Kidney glomerular epithelial cell (primary cell): ENCODE measurements around the gene DNAAF9.
"Not testable (repeated sequence)": the region's sequence is repeated elsewhere in the genome, so short reads cannot be mapped to it uniquely, and the experiment has no call there.

Experiments used
- DNase-seq: peaks from one replicate; lab custom pipeline; 2025; lab: John Stamatoyannopoulos, UW

The DNAAF9 gene

DNA sequence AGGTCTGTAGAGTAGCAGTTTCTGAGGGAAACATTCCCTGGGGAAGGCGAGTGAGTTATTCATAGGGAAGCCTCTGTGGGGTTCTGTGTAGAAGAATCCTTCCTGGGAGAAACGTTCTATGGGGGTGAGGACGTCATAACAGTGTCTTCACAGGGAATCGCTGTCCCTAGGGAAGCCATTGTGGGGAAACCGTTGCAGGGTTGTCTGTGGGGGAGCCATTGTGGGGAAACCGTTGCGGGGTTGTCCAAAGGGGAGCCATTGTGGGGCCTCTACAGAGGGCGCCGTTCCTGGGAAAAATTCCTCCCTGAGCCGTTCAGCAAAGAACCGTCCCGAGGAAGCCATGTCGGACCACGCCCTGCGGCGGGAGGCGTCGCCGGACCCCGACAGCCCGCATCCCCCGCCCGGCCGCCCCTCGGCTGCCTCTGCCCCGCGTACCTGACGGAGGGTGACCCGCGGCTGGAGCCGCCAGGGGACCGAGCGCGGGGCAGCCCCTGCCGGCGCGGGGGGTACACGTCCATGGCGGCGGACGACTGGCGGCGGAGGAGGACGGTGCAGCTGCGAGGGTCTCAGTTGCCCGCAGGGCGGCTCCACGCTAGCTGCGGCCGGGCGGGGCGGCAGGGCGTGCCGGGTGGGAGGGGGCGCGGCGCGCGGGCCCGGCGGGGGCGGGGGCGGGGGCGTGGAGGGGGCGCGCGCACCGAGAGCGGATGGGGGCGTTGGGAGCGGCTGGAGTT is at the start of gene DNAAF9:
Gene DNAAF9, minus strand, starts transcription at position 630 of the 731 bp plus-strand sequence. Its CDS starts 112 bp downstream, at position 518.
- peak; percentile 25 for DNase-seq

DNA sequence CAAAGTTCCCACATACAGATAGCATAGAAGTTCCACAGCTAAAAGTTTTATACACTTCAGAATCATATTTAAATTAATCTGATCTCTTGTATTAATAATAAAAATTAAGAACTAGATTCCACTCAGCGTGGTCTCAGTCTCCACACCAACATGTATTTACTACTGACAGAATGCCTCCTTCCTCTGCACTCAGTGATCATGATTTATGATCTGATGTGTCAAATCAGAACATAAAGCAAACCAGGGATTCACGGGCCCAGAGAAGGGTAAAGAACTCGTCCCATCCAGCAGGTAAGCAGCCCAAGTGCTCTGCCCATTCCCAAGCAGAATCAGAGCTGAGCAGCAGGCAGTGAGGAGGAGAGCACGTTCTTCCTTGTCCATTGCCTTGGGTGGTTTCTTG is 49.2 kb upstream of the DNAAF9 start:
- DNase-seq, result no peak

DNA sequence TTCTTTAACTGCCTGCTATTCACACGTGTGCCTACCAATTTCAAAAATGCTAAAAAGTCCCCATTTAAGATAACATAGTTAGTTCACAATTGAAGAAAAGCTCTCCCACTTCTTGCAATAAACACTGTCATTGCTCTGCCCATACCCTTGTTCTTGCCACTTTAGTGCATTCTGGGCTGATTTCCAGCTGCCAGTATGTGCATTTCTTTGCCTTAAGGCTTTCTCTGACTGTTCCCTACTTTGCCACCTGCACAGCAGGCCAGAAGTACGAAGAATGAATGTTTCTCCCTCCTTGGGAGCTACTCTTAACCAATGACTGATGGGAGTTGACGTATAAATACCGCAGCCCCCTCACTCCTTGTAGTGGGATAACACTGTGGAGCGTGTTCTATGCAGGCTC is 47.4 kb upstream of the DNAAF9 start:
- DNase-seq, result no peak

DNA sequence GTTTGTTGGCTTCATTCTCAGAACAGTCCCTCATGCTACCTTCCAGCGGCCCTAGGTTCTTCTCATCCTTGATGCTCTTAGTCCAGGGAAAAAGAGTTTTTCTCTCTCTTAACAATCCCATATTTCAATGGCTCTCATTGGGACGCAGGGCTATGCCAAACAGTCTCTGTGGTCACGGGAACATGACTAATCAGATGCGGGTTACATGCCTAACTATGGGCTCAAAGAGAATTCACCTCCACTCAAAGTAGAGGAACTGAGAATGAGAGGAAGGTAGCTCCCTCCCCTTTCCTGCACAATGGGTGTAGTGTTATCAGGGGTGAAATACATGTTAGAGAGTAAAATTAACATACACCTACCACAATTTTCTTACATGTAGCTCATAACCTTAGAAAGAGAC is 45.2 kb upstream of the DNAAF9 start:
- DNase-seq, result no peak

DNA sequence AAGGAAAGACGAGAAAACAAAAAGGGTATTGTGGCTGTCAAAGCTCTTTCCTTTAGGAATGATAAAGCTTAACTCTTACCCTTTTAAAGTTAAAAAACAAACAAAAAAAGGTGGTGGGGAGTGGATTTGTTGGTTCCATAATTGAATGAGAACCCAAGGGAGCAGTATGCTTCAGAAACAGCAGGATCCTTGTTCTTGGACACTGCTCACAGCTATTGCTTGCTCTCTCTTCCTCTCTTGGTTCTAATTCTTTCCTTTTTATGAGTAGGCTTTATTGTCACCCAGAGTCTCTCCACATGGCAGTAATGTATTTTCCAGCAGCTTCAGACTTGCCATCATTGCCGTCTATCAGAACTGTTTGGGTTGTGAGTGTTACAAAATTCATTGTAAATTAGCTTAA is 44.7 kb upstream of the DNAAF9 start:
- no peak for DNase-seq

DNA sequence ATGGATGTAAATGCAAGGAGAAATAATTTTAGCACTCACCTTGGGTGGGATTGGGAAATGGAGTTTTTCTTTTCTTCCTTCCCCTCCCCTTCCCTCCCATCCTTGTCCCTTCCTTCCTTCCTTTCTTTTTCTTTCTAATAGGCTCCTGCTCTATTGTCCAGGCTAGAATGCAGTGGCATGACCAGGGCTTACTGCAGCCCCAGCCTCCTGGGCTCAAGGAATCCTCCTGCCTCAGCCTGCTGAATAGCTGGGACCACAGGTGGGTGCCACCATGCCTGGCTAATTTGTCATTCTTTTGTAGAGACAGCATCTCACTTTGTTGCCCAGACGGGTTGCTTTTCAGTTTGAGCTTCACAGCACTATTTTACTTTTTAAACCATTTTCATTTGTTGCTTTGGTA is 41.9 kb upstream of the DNAAF9 start:
- no peak for DNase-seq

DNA sequence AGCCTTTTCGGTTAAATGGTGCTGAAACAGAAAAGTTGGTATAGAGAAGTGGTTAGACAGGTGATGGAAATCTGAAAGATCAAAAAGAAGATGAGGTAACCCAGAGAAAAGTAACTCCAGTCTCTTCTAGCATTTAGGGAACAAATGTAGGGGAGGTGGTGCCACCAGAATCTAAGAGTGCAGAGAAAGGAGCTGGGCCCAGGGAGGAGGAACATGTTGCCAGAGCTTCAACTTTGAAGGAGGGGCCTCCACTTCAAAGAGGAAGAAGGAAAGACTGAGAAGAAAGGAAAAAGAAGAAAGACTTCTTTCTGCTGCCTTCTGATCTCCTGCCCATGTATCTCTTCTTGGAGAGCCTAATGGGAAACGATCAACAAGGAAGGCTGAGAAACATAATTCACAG is 39.9 kb upstream of the DNAAF9 start:
- DNase-seq, result no peak

DNA sequence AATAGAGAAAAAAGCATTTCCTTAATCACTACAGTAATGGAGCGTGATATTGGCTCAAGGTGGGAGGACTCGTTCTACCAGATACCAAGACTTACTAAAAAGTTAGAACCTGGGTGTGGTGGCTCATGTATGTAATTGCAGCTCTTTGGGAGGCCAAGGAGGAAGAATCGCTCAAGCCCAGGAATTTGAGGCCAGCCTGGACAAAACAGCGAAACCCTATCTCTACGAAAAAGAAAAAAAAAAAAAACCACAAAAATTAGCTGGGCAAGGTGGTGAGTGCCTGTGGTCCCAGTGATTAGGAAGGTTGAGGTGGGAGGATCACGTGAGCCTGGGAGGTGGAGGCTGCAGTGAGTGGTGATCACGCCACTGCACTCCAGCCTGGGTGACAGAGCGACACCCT is 39.3 kb upstream of the DNAAF9 start:
- DNase-seq, result no peak

DNA sequence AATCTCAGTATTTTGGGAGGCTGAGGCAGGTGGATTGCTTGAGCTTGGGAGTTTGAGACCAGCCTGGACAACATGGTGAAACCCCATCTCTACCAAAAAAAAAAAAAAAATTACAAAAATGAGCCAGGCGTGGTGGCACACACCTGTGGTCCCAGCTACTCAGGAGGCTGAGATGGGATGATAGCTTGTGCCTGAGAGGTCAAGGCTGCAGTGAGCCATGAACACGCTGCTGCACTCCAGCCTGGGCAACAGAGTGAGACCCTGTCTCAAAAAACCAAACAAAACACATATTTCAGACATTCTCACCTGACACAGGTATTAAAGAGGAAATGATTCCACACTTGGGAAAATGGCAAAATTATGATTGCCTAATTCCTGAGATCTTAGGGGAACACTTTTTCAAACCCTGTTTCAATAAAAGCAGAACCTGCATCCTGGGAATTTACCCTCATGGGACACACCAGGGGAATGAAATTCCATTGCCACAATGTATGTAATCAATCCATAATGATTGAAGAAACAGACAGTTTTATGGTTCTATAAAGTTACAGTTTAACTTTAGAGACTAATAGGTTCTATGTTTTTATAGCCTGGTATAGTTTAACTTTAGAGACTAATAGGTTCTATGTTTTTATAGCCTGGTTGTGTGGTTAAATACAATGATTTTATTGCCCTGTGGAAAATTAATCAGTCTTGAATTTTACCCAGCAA is 29.6 kb upstream of the DNAAF9 start:
- peak; percentile 6 for DNase-seq

DNA sequence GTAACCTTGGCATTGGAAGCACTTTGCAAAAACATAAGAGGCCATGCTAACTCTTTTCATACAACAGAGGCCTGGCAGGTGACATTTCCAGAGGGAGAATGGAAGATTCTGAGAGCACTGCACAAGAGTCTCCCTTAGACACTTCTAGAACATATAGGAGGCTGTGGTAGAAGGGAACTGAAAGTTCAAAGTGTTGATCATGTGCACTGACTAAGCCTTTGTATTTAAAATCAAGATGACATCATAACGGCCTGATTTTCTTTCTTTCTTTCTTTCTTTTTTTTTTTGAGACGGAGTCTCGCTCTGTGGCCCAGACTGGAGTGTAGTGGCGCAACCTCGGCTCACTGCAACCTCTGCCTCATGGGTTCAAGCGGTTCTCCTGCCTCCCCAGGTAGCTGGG is 26.8 kb upstream of the DNAAF9 start:
- DNase-seq, result no peak

DNA sequence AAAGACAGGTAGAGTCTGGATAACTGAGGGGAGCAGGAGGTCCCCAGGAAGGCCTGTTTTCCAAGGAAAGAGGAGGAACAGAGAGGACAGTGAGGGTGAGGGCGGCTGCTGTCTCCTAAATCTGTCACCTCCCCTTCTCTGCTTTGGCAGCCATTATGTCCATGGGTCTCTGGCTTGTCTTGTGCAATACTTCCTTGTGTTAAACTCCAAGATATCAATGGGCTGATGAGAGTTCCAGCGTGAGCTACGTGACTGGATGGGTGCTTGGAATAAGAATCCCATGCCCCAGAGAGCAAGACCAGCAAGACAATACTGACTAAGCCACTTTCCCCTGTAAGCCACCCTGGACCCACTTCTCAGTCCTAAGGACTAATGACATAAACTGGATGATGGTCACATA is 26.3 kb upstream of the DNAAF9 start:
- no peak for DNase-seq

DNA sequence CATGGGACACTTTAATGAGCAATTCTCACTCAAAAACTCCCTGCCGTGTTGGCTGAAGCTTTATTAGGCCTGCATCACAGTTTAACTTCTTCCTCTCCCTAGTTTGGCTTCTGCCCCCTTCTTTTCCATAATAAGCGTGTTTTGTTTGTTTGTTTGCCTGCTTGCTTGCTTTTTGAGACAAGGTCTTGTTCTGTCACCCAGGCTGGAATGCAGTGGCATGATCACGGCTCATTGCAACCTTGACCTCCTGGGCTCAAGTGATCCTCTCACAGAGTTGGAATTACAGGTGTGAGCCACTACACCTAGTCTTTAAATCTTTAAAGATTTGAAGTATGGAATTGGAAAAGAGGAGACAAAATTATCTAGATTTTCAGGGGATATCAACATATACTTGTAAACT is 25.4 kb upstream of the DNAAF9 start:
- no peak for DNase-seq

DNA sequence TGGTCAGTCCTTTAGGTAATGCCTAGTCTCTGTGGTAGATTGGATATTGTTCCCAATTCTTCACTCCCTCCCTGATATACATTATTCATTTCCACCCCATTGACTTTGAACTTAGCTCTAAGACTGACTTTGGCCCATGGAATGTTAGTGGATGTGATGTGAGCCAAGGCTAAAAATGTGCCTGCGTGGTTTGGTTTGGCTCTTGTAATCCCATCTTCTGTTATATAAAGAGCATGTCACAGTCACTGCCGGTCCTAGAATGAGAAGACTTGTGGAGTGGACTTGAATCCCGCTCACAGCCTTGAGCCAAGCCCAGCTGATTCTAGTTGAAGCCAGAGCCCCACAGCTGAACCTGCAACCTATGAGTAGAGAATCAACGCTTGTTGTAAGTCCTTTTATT is 23.6 kb upstream of the DNAAF9 start:
- peak; percentile 14 for DNase-seq

DNA sequence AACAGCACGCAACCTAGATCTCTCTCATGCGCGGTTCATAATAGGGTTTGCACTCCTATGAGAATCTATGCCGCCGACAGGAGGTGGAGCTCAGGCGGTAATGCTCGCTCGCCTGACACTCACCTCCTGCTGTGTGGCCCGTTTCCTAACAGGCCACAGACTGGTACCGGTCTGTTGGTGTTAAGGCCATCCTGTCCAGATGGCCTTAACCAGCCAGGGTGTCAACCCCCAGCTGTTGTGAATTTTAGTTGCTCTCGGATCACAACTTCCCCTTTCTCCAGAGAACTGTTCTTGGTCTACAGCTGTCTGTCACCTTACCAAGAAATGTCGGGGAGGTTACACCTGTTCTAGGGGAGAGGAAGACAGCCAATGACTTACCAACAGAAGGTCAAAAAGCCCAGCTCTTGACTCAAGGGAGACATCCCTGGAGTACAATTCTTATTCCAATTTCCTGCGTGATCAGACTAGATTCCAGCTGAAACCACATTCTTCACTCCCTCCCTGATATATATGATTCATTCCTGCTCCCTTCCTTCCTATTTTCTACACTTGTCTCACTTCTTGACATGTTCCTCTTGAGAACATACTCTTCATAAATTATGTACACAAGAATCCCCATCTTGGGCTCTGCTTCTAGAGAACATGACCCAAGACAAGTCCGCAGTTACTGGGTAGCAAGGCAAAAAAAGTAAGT is 23.1 kb upstream of the DNAAF9 start:
- peak; percentile 14 for DNase-seq

DNA sequence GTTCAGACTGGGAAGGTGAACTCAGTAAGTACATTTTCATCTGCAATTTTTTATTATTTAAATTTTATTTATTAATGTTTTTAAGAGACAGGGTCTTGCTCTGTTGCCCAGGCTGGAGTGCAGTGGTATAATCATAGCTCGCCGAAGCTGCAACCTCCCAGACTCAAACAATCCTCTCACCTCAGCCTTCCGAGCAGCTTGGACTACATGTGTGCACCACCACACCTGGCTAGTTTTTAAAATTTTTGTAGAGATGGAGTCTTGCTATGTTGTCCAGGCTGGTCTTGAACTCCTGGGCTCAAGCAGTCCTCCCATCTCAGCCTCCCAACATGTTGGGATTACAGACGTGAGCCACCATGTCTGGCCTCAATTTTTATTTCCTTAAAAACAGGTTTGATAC is 19.3 kb upstream of the DNAAF9 start:
- DNase-seq, result not testable (repeated sequence)

DNA sequence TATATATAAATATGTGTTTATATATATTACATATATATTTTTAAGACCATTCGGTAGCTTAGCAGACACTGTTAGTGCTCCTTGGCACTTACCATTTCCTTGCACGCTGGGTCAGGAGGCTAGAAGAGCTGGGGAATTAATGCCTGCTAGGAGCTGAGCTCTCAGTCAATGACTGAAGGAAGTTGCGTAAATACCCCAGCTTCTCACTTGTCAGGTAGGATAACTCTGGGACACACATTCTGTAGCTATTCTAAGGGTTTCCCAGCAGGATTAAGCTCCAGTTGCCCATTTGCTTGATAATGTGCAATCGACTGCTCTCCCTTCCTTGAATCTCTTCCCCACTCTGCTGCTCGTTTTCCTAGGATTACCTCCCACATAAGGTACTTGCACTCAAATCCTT is 15.7 kb upstream of the DNAAF9 start:
- DNase-seq, result no peak

DNA sequence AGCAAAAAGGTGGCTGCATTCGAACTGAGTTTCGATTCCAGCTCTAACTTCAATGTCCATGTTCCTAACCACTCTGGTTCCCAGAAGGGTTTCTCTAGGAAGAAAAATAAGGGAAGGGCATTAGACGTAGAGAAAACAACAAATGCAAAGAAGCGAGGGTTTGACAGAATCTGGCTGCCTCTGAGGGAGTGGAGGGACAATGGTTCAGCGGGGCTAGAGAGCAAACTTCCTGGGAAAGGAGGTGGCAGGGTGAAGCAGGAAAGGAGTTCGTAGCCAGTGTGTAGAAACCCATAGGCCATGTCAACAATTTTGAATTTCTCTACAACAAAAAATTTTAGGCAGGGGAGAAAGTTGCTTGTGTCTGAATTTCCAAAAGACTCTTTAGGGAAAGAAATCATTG is 14.5 kb upstream of the DNAAF9 start:
- no peak for DNase-seq

DNA sequence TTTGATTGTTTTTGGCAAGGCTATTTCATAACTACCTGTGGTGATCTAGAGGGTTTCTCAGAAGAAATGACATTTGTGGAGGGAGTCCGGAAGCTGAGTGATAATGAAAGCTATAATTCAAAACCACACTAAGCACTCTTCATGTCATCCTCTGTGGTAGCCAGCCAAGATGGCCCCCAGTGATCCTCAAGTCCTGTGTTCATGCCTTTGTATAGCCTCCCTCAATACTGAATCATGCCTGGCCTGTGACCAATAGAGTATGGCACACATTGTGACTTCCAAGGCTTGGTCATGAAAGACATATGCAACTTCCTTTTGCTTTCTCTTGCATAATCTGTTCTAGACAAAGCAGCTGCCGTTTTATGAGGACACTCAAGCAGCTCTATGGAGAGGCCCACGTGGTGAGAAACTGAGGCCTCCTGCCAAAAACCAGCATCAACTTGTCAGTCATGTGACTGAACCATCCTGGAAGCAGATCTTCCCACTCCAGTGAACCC is 12.8 kb upstream of the DNAAF9 start:
- no peak for DNase-seq

DNA sequence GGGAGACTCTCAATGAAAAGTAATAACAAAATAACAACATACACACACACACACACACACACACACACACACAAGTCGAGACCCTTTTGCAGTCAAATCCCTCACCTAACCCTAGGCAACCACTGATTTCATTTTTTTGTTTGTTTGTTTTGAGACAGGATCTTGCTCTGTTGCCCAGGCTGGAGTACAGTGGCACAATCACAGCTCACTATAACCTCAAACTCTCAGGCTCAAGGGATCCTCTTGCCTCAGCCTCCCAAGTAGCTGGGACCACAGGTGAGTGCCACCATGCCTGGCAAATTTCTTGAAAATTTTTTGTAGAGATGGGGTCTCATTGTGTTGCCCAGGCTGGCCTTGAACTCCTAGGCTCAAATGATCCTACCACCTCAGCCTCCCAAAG is 10.7 kb upstream of the DNAAF9 start:
- DNase-seq, result not testable (repeated sequence)

DNA sequence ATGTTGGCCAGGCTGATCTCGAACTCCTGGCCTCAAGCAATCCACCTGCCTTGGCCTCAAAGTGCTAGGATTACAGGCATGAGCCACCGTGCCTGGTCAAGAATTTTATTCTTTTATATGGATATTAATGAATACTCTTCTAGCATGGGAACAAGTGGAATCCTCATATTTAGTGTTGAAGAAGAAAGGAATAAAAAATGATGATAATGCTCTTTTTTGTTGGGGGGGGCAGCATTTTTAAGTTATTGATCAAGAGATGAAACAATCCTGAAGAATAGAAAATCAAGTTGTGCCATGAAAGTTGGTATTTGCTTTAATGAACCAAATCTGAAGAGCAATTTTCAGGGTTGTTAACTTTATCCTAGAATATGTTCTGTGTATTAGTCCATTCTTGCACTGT is 6.7 kb upstream of the DNAAF9 start:
- DNase-seq, result no peak

DNA sequence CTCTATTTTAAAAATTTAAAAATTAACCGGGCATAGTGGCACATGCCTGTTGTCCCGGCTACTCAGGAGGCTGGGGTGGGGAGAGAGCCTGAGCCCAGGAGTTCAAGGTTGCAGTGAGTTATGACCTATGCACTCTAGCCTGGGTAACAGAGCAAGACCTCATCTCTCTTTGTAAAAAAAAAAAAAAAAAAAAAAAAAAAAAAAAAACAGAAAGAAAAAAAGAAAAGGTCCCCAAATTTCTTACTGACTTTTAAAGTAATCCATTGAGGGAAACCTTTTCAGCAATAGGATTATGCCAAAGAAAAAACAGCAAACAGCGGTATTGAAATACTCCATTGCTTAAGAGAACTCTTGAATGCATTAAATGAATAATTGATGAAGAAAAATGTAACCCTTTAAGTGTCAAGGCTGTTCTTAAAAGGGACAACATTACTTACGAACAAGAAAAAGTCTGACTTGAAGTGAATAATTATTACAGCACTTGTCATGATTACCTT is 6.0 kb upstream of the DNAAF9 start:
- no peak for DNase-seq

DNA sequence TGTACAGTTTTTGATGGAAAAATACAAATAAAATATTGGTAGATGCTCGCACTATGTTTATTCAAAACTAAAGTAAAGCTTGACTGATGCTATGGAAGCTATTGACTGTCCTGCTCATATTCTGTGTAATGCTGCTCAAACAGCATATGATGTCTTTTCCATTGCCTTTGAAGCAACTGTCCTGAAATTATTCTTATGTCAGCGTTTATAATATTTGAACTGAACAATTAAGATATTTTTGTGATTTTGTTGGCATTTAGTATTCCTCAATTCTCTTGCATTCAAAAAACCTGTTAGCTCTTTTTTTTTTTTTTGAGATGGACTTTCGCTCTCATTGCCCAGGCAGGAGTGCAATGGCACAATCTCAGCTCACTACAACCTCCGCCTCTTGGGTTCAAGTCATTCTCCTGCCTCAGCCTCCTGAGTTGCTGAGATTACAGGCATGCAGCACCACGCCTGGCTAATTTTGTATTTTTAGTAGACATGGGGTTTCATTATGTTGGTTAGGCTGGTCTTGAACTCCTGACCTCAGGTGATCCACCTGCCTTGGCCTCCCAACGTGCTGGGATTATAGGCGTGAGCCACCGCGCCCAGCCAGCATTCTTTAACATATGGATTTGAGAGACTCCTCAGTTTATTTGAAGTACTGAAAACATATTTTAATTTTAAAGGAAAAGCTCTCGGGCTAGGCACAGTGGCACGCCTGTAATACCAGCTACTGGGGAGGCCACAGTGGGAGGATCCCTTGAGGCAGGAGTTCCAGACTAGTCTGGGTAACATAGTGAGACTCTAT is 5.3 kb upstream of the DNAAF9 start:
- no peak for DNase-seq
